CD14-positive monocyte (primary cell): ENCODE data around the gene DPP6. TPM values are rescaled to one million over a fixed set of nuclear protein-coding genes. Genes with fewer than 3 reads are reported as not detected.

Experiments used
- DNase-seq, 3 donors: peaks; one replicate each; pipeline ENCODE4 v3.0.0-alpha.2; 2011 to 2022
- H2AFZ ChIP-seq: 2 replicates; pipeline ENCODE4 v1.6.0; 2012; ENCODE audit warnings: mild to moderate bottlenecking, low read depth, low read length, inconsistent platforms; ENCODE audit not compliant: insufficient read depth, poor library complexity, severe bottlenecking
- H3K27ac ChIP-seq, 2 donors: 1 replicate in 1 of 2; 2 replicates in 1 of 2; pipeline ENCODE4 v1.5.1; 2012 to 2013; ENCODE audit warnings: low read length in 2 of 2, control low read depth in 1 of 2, inconsistent platforms in 1 of 2, low read depth in 1 of 2, mild to moderate bottlenecking in 1 of 2
- H3K27me3 ChIP-seq, 2 donors: one replicate each; pipeline versions ENCODE4 v1.6.0 to v1.6.1; 2011 to 2013; ENCODE audit warnings: low read length in 2 of 2; ENCODE audit not compliant: control insufficient read depth in 2 of 2, insufficient read depth in 2 of 2
- H3K36me3 ChIP-seq, 2 donors: replicated peaks in 1 of 2; 1 replicate in 1 of 2; 2 replicates in 1 of 2; pipeline versions ENCODE4 v1.5.1 to v1.6.1; 2012 to 2013; ENCODE audit warnings: low read length in 2 of 2, control low read depth in 1 of 2, inconsistent platforms in 1 of 2, mild to moderate bottlenecking in 1 of 2; ENCODE audit not compliant: insufficient read depth in 2 of 2, control insufficient read depth in 1 of 2
- H3K4me1 ChIP-seq, 2 donors: 1 replicate in 1 of 2; 2 replicates in 1 of 2; pipeline versions ENCODE4 v1.5.1 to v1.6.1; 2012 to 2013; ENCODE audit warnings: low read length in 2 of 2, control low read depth in 1 of 2, inconsistent platforms in 1 of 2, mild to moderate bottlenecking in 1 of 2, moderate library complexity in 1 of 2; ENCODE audit not compliant: insufficient read depth in 2 of 2, control insufficient read depth in 1 of 2
- H3K4me2 ChIP-seq: replicated peaks from 2 replicates; pipeline ENCODE3; 2012; ENCODE audit warnings: low read length, moderate library complexity, mild to moderate bottlenecking; ENCODE audit not compliant: poor library complexity, severe bottlenecking; ENCODE audit errors: extremely low read depth
- H3K4me3 ChIP-seq, 3 experiments: fragments of 200-600 bp in 1 of 3; sonication (generic) in 1 of 3; replicated peaks in 1 of 3; 1 replicate in 2 of 3; 2 replicates in 1 of 3; pipeline ENCODE4 v1.5.1; 2011 to 2013; ENCODE audit warnings: low read length in 3 of 3, mild to moderate bottlenecking in 3 of 3, control low read depth in 2 of 3, low read depth in 2 of 3, inconsistent platforms in 1 of 3, moderate library complexity in 1 of 3
- H3K79me2 ChIP-seq: 2 replicates; pipeline ENCODE4 v1.6.0; 2012; ENCODE audit warnings: mild to moderate bottlenecking, control low read depth, inconsistent platforms, low read length, moderate library complexity; ENCODE audit not compliant: insufficient read depth
- H3K9ac ChIP-seq: 2 replicates; pipeline ENCODE4 v1.6.0; 2017; ENCODE audit warnings: low read length, mild to moderate bottlenecking; ENCODE audit not compliant: insufficient read depth, poor library complexity, severe bottlenecking
- H3K9me3 ChIP-seq, 2 donors: replicated peaks in 1 of 2; 1 replicate in 1 of 2; 2 replicates in 1 of 2; pipeline versions ENCODE4 v1.5.1 to v1.6.1; 2012 to 2013; ENCODE audit warnings: low read length in 2 of 2, control low read depth in 1 of 2; ENCODE audit not compliant: control insufficient read depth in 1 of 2, insufficient read depth in 1 of 2
- H4K20me1 ChIP-seq: 2 replicates; pipeline ENCODE4 v1.6.0; 2012; ENCODE audit warnings: mild to moderate bottlenecking, low read length, control low read depth, moderate library complexity; ENCODE audit not compliant: insufficient read depth
- H3K27ac Mint-ChIP-seq, 7 donors: one replicate each; pipeline ENCODE4 v1.8.0; 2020; ENCODE audit warnings: mild to moderate bottlenecking in 7 of 7, mixed read lengths in 7 of 7, moderate library complexity in 6 of 7, inconsistent platforms in 2 of 7
- H3K27me3 Mint-ChIP-seq, 3 donors: one replicate each; pipeline ENCODE4 v1.8.0; 2021 to 2022; ENCODE audit warnings: low read depth in 3 of 3, mild to moderate bottlenecking in 3 of 3, mixed read lengths in 3 of 3, moderate library complexity in 3 of 3, inconsistent platforms in 1 of 3
- H3K36me3 Mint-ChIP-seq, 2 donors: one replicate each; pipeline ENCODE4 v1.8.0; 2020; ENCODE audit warnings: mixed read lengths in 2 of 2, inconsistent platforms in 1 of 2, mild to moderate bottlenecking in 1 of 2
- H3K4me1 Mint-ChIP-seq: one replicate; pipeline ENCODE4 v1.8.0; 2020; ENCODE audit warnings: mild to moderate bottlenecking, mixed read lengths
- H3K4me3 Mint-ChIP-seq, 2 donors: one replicate each; pipeline ENCODE4 v1.8.0; 2020; ENCODE audit warnings: mild to moderate bottlenecking in 2 of 2, mixed read lengths in 2 of 2, moderate library complexity in 1 of 2
- H3K9me3 Mint-ChIP-seq, 7 donors: one replicate each; pipeline ENCODE4 v1.8.0; 2020 to 2022; ENCODE audit warnings: mixed read lengths in 7 of 7, mild to moderate bottlenecking in 6 of 7, moderate library complexity in 6 of 7, inconsistent platforms in 2 of 7
- CTCF ChIP-seq: fragments of 200-600 bp; IDR thresholded peaks from one replicate; pipeline ENCODE4 v1.8.0; 2022; ENCODE audit warnings: antibody characterized with exemption, mild to moderate bottlenecking
- WGBS: methylation state at CpG from one replicate; pipeline ENCODE4 v1.1.5; 2013; ENCODE audit warnings: missing lambda C conversion rate; ENCODE audit not compliant: insufficient coverage; 5-methylcytosine and 5-hydroxymethylcytosine counted together
- intact Hi-C, 2 donors: fragments of 100-400 bp; cut with micrococcal nuclease; formaldehyde crosslinking; loops; one replicate each; pipeline versions ENCODE4 v1.15.0 to v1.15.1; 2023
- polyA plus RNA-seq, 3 donors: library from polyadenylated mRNA; depleted of rRNA in 1 of 3; unstranded in 2 of 3; stranded (reverse) in 1 of 3; fragments of 300-500 nt in 2 of 3; fragments of >200 nt in 1 of 3; fragmentation: Illumina TruSeq in 2 of 3; gene quantifications; 1 replicate in 2 of 3; 2 replicates in 1 of 3; pipeline ENCODE4 v1.2.3, GENCODE V29; 2012 to 2021

DPP6 gene
- polyA plus RNA-seq, 3 donors = not detected

DNA sequence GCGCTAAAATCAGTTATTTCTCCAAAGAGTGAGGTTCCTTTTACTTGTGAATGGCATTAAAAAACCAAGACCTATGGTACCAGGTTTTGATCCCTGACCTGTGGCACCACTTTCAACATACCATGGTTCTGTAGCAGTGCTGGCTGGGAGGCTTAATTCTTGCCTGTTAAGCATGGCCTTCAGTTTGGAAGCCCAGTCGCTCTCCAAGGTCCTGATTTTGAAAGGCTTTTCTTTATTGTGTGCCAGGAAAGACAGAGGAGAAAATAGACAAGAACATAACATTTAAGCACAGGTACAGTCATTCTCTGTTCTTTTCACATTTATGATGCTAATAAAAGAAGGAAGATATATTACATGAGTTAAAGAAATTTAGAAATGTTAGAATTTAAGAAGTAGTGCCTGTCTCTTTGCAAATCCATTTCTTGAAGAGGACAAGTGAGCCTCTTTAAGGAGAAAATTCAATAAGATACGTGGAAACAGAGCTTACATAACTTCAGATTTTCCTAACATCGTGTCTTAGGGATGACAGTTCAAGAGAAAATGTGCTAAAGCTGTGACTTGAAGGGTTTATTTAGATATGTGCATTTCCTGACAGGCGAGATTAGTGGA lies 357.6 kb downstream of the DPP6 start:
- Histone ChIP-seq H4K20me1 (no peaks in the 10 kb centered on the region), H3K4me2 (no peak overlapping the region), H3K9me3 (peaks cover 16% of the 10 kb centered on the region in 2 donors), H3K4me3 (no peak overlapping the region), H3K36me3 (no peaks in the 10 kb centered on the region), H3K4me1 (no peaks in the 10 kb centered on the region), H3K27ac (no peak overlapping the region), H3K9ac (no peak overlapping the region), H2AFZ (no peak overlapping the region), H3K79me2 (no peaks in the 10 kb centered on the region), H3K27me3 (no peaks in the 10 kb centered on the region)
- DNase-seq = no peak
- Mint-ChIP-seq H3K4me1 (no peaks in the 10 kb centered on the region), H3K9me3 (peaks cover 0 to 13% (median 5%) of the 10 kb centered on the region in 7 donors), H3K27ac (no peak overlapping the region), H3K36me3 (no peaks in the 10 kb centered on the region), H3K27me3 (peaks cover 0 to 2% (median 0%) of the 10 kb centered on the region in 3 donors), H3K4me3 (no peak overlapping the region)
- no CpG with 5 or more reads among the region's 5 CpGs for WGBS
- intact Hi-C loops = no loop called here
- TF ChIP-seq CTCF = no peak

GRCh38 chr7:154412105-154412504 lies 359.9 kb downstream of the DPP6 start:
- no peak for DNase-seq
- H3K4me3 Mint-ChIP-seq = no peak overlapping the region
- peaks cover 0 to 2% (median 0%) of the 10 kb centered on the region in 3 donors for H3K27me3 Mint-ChIP-seq
- WGBS = 78% methylated on average over 2 of the region's 2 CpGs
- intact Hi-C loops = no loop called here
- no peak overlapping the region for H3K9ac ChIP-seq
- H3K4me3 ChIP-seq = no peak overlapping the region
- H3K4me2 ChIP-seq = no peak overlapping the region
- H3K27ac Mint-ChIP-seq = no peak overlapping the region
- H3K36me3 ChIP-seq = no peaks in the 10 kb centered on the region
- peaks cover 16 to 17% of the 10 kb centered on the region in 2 donors for H3K9me3 ChIP-seq
- no peaks in the 10 kb centered on the region for H3K4me1 Mint-ChIP-seq
- no peaks in the 10 kb centered on the region for H3K4me1 ChIP-seq
- no peaks in the 10 kb centered on the region for H3K79me2 ChIP-seq
- peaks cover 0 to 15% (median 5%) of the 10 kb centered on the region in 7 donors for H3K9me3 Mint-ChIP-seq
- no peaks in the 10 kb centered on the region for H4K20me1 ChIP-seq
- no peak overlapping the region for H2AFZ ChIP-seq
- H3K36me3 Mint-ChIP-seq = no peaks in the 10 kb centered on the region
- no peak for TF ChIP-seq CTCF
- no peak overlapping the region for H3K27ac ChIP-seq
- no peaks in the 10 kb centered on the region for H3K27me3 ChIP-seq
